HL-60 (cell line): ENCODE measurements around the gene CADM2.

Experiments
- DNase-seq, 2 experiments: peaks; one replicate each; pipeline ENCODE4 v3.0.0-alpha.2; 2010 to 2020; ENCODE audit warnings: low read depth in 1 of 2, low spot score in 1 of 2
- H3K27ac ChIP-seq: fragments of 250-450 bp; sonication (Bioruptor Pico); replicated peaks from 2 replicates; pipeline ENCODE4 v1.5.1; 2020; ENCODE audit warnings: mild to moderate bottlenecking, moderate library complexity
- H3K27me3 ChIP-seq: fragments of 250-450 bp; sonication (Bioruptor Pico); 2 replicates; pipeline ENCODE4 v1.5.1; 2021; ENCODE audit warnings: mild to moderate bottlenecking, moderate library complexity; ENCODE audit not compliant: insufficient read depth, poor library complexity, severe bottlenecking
- H3K4me3 ChIP-seq: replicated peaks from 2 replicates; pipeline ENCODE4 v1.5.1; 2011; ENCODE audit warnings: mild to moderate bottlenecking, control low read depth, low read length; ENCODE audit not compliant: insufficient read depth
- CTCF ChIP-seq: IDR thresholded peaks from one replicate; pipeline ENCODE4 v1.5.1; 2011; ENCODE audit warnings: low read length, control low read depth, inconsistent platforms; ENCODE audit not compliant: insufficient read depth
- GABPA ChIP-seq: IDR thresholded peaks from 2 replicates; pipeline ENCODE4 v1.6.1; 2012; ENCODE audit warnings: low read depth
- POLR2AphosphoS5 ChIP-seq: IDR thresholded peaks from 2 replicates; pipeline ENCODE4 v1.6.1; 2012; ENCODE audit warnings: low read depth
- REST ChIP-seq: IDR thresholded peaks from 2 replicates; pipeline ENCODE4 v1.6.1; 2012; ENCODE audit warnings: low read depth; ENCODE audit not compliant: insufficient replicate concordance
- SPI1 ChIP-seq: IDR thresholded peaks from 2 replicates; pipeline ENCODE4 v1.6.1; 2012; ENCODE audit warnings: low read depth, mild to moderate bottlenecking, borderline replicate concordance

CADM2 gene

GRCh38 chr3:85228966-85229365, 270.2 kb downstream of the CADM2 start:
- TF ChIP-seq GABPA (no peak), POLR2AphosphoS5 (no peak), SPI1 (no peak), CTCF (no peak)
- Histone ChIP-seq H3K27me3 (no peaks in the 10 kb centered on the region), H3K27ac (no peak overlapping the region), H3K4me3 (no peak overlapping the region)
- DNase-seq = no peak

- DNase-seq = no peak
- Histone ChIP-seq H3K4me3 (no peak overlapping the region), H3K27me3 (no peaks in the 10 kb centered on the region), H3K27ac (no peak overlapping the region)
- TF ChIP-seq REST (no peak), CTCF (no peak), POLR2AphosphoS5 (no peak), SPI1 (no peak), GABPA (no peak)
Observed at GRCh38 chr3:85244091-85244490, 285.3 kb downstream of the CADM2 start.

GRCh38 chr3:85244519-85244918, 285.7 kb downstream of the CADM2 start:
- no peak for TF ChIP-seq REST
- no peak for TF ChIP-seq SPI1
- TF ChIP-seq CTCF = no peak
- TF ChIP-seq GABPA = no peak
- no peak for TF ChIP-seq POLR2AphosphoS5
- DNase-seq = no peak
- H3K27me3 ChIP-seq = no peaks in the 10 kb centered on the region
- no peak overlapping the region for H3K27ac ChIP-seq
- H3K4me3 ChIP-seq = no peak overlapping the region

- no peaks in the 10 kb centered on the region for H3K27me3 ChIP-seq
- no peak for TF ChIP-seq CTCF
- TF ChIP-seq REST = no peak
- TF ChIP-seq POLR2AphosphoS5 = no peak
- TF ChIP-seq SPI1 = no peak
- TF ChIP-seq GABPA = no peak
- no peak overlapping the region for H3K4me3 ChIP-seq
Observed at GRCh38 chr3:85251766-85252165, 293.0 kb downstream of the CADM2 start.

More at GRCh38 chr3:85251766-85252165, 293.0 kb downstream of the CADM2 start:
- no peak overlapping the region for H3K27ac ChIP-seq
- DNase-seq = no peak
